ENCODE data around the gene CNTN3.

DNA sequence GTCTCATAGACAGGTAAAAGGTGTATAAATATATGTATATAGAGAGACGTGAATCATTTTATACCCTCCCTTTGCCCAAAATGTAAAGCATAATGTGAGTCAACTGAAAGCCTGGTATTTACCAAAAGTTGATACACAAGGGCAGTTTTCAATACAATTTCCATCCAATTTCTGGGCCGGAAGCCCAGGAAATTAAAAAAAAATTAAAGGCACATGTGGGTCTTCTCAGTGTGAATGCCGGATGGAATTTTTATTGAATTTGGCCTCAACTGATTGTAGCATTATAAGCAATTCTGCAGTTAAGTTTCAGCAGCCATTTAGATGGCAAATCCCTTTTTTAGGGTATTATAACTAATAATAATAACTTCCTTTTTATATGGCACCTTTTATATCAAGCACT, 3.3 kb upstream of the CNTN3 start:
- TF ChIP-seq POLR2AphosphoS5 (IDR thresholded peaks at IDR 0.05): no peak
- TF ChIP-seq, protein P1, sequence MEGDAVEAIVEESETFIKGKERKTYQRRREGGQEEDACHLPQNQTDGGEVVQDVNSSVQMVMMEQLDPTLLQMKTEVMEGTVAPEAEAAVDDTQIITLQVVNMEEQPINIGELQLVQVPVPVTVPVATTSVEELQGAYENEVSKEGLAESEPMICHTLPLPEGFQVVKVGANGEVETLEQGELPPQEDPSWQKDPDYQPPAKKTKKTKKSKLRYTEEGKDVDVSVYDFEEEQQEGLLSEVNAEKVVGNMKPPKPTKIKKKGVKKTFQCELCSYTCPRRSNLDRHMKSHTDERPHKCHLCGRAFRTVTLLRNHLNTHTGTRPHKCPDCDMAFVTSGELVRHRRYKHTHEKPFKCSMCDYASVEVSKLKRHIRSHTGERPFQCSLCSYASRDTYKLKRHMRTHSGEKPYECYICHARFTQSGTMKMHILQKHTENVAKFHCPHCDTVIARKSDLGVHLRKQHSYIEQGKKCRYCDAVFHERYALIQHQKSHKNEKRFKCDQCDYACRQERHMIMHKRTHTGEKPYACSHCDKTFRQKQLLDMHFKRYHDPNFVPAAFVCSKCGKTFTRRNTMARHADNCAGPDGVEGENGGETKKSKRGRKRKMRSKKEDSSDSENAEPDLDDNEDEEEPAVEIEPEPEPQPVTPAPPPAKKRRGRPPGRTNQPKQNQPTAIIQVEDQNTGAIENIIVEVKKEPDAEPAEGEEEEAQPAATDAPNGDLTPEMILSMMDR (IDR thresholded peaks at IDR 0.05 in 8 of 11, conservative IDR thresholded peaks at IDR 0.05 in 3 of 11): no peak

All from spleen (tissue), 7 donors.